Measurements from ENCODE around the gene SCGB1A1.

SCGB1A1 gene

DNA sequence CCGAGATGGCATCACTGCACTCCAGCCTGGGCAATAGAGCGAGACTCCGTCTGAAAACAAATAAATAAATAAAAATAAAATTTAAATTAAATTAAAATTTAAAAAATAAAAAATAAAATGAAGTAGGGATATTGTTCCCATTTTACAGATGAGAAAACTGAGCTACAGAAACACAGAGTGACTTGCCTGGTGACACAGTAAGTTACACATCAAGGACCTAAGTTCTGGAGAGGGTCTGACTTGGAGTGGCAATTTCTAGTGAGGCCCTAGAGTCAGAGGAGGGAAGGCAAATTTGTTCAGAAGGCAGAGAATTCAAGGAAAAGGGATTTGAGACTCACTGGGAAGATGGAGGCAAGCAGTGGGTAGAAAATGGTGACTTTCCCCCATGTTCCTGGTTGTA, 2.0 kb downstream of the SCGB1A1 start:
- in situ Hi-C loops (cut with MboI; ENCODE audit: low sequenced_read_pairs) = no loop called here

GRCh38 chr11:62421996-62422395, 3.2 kb downstream of the SCGB1A1 start:
- in situ Hi-C loops (cut with MboI; ENCODE audit: low sequenced_read_pairs) = no loop called here

- in situ Hi-C loops (cut with MboI; ENCODE audit: low sequenced_read_pairs) = no loop called here
Measured at GRCh38 chr11:62423012-62423411, 4.2 kb downstream of the SCGB1A1 start.

DNA sequence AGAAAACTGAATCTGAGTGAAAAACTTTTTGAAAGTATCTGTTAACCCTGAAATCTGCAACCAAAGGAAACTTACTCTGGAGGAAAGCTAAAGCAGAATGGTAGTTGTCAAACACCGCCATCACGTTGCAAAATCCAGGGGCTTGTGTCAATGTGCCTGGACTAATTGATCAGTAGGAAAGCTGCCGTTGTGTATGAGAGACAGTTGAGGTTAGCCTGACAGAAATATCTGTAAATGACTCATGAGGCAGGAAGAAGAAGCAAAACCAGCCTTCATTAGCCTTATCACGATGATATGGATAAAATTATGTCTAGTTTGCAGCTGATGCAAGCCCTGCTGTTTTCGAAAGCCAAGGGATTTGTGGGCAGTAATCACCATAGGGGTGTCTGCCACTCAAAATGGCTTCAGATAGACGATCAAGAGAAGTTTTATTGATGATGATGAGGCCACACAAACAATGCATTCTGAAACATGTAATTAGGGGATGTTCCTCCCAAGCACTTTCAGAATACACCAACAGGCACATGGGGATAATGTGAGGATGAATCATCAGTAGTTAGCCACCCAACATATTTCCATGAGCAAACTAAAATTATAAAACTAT, 8.9 kb downstream of the SCGB1A1 start:
- in situ Hi-C loops (cut with MboI; ENCODE audit: low sequenced_read_pairs) = no loop called here

DNA sequence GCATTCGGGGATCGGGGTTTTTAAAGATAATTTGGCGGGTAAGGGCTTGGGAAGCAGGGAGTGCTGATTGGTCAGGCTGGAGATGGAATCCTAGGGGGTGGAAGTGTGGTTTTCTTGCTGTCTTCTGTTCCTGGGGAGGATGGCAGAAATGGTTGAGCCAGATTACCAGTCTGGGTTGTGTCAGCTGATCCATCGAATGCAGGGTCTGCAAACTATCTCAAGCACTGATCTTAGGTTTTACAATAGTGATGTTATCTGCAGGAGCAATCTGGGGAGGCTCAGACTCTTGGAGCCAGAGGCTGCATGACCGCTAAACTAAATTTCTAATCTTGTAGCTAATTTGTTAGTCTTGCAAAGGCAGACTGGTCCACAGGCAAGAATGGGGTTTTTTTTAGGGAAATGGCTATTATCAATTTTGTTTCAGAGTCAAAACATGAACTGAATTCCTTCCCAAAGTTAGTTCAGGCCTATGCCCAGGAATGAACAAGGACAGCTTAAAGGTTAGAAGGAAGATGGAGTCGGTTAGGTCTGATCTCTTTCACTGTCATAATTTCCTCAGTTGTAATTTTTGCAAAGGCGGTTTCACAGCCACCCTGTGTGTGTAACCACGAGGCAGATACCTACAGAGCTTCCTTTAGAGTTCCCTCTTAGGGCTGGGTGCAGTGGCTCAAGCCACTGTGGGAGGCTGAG, 10.2 kb downstream of the SCGB1A1 start:
- in situ Hi-C loops (cut with MboI; ENCODE audit: low sequenced_read_pairs) = no loop called here

GRCh38 chr11:62430425-62430824, 11.6 kb downstream of the SCGB1A1 start:
- in situ Hi-C loops (cut with MboI; ENCODE audit: low sequenced_read_pairs) = no loop called here

- in situ Hi-C loops (cut with MboI; ENCODE audit: low sequenced_read_pairs) = no loop called here
Measured at GRCh38 chr11:62431171-62431901, 12.5 kb downstream of the SCGB1A1 start.

- in situ Hi-C loops (cut with MboI; ENCODE audit: low sequenced_read_pairs) = no loop called here
Measured at GRCh38 chr11:62432695-62433094, 13.9 kb downstream of the SCGB1A1 start.

GRCh38 chr11:62433141-62433903, 14.5 kb downstream of the SCGB1A1 start:
- in situ Hi-C loops (cut with MboI; ENCODE audit: low sequenced_read_pairs) = no loop called here

- in situ Hi-C loops (cut with MboI; ENCODE audit: low sequenced_read_pairs) = no loop called here
Measured at GRCh38 chr11:62433904-62434276, 15.1 kb downstream of the SCGB1A1 start.

DNA sequence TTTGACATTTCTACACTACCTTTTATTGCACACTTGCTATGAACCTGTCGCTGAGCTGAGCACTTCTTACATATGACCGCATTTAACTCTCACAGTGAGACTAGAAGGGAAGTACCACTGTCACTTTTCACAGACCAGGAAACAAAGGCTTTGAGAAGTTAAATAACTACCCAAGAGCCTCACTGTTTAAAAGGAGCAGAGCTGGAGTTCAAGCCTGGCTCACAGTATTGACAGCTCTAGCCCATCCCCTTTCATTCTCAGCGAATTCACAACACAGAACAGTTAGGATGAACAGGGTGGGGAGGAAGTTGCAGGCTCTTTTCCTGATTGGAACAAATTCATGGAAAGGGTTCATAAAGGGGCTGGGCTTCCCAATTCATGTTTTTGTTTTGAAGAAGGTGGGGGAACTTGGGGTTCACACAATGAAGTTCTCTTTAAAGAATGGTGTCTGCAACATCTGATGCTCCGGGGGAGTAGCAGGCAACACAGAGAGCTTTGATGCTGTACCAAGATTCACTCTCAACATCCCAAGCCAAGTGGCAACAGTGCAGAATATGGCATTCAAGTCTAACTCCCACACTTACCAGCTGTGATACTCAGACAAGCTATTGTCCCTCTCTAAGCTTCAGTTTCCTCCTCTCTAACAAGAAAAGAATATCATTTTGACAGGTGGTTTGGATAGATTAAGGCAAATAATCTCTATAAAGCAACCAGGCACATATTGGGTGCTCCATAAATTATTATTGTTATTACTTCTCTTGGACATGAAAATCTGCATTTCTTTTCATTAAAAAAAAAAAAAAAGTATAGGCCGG, 17.2 kb downstream of the SCGB1A1 start:
- in situ Hi-C loops (cut with MboI; ENCODE audit: low sequenced_read_pairs) = no loop called here

GRCh38 chr11:62437616-62438015, 18.8 kb downstream of the SCGB1A1 start:
- in situ Hi-C loops (cut with MboI; ENCODE audit: low sequenced_read_pairs) = no loop called here

DNA sequence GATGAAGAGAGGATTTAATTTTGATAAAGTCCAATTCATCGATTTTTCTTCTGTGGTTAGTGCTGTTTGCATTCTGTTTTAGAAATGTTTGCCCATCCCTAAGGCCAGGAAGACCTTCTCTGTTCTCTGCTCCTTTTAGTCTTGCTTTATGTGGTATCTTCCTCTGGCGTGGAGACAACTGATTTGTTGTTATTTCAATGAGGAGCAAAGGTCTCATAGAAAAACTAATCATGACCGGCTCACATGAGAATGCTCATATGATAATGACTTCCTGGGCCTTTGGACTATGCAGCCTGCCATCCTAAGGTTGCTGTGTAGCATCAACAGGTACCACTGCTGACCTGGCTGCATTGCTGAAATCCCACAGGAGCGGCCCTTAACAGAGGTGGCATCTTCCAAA, 19.8 kb downstream of the SCGB1A1 start:
- in situ Hi-C loops (cut with MboI; ENCODE audit: low sequenced_read_pairs) = no loop called here

- in situ Hi-C loops (cut with MboI; ENCODE audit: low sequenced_read_pairs) = no loop called here
Measured at GRCh38 chr11:62439785-62440602, 21.2 kb downstream of the SCGB1A1 start.

GRCh38 chr11:62443390-62444235, 24.8 kb downstream of the SCGB1A1 start:
- in situ Hi-C loops (cut with MboI; ENCODE audit: low sequenced_read_pairs) = no loop called here

GRCh38 chr11:62444236-62444833, 25.5 kb downstream of the SCGB1A1 start:
- in situ Hi-C loops (cut with MboI; ENCODE audit: low sequenced_read_pairs) = no loop called here

DNA sequence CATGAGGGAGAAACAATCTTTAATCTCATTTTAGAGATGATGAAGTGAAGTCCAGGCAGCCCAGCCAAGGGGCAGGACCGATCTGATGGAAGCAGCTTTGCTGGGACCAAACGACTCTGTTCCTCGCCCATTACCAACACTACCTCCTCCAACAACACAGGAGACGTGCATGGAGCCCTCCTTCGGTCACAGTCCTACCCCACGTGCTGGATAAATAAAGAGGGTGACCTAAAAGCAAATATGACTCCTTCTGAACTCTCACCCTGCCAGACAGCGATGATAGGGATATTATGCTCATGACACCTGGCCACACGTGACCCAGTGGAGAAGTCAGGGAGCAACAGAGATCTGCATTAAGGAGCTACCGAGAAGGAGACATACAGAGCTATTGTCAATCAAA, 26.0 kb downstream of the SCGB1A1 start:
- in situ Hi-C loops (cut with MboI; ENCODE audit: low sequenced_read_pairs) = no loop called here

- in situ Hi-C loops (cut with MboI; ENCODE audit: low sequenced_read_pairs) = no loop called here
Measured at GRCh38 chr11:62445314-62445740, 26.5 kb downstream of the SCGB1A1 start.

Measured in hTERT RPE-1 (cell line).